ENCODE results near the gene TPCN1. TPM values are rescaled to one million over a fixed set of nuclear protein-coding genes. Genes with fewer than 3 reads are reported as not detected.
A peak's percentile ranks its signal among the peaks of the same experiment; 100 is the strongest.

TPCN1 gene
- total and polyA plus RNA-seq, 2 of the 13 experiments (the other 11 are each of a cell fraction or from before 2014, with no cell fraction given): 8.0 to 26.8 TPM

GRCh38 chr12:113271853-113272561, 50.7 kb downstream of the TPCN1 start (continued):
- no peak for TF ChIP-seq ZNF234 (CRISPR knock-in tag; conservative IDR thresholded peaks at IDR 0.05)
- no peak for TF ChIP-seq ZNF10 (CRISPR knock-in tag; IDR thresholded peaks at IDR 0.05; ENCODE audit: borderline replicate concordance, low read depth)
- TF ChIP-seq GRHL1 (CRISPR knock-in tag; conservative IDR thresholded peaks at IDR 0.05): no peak
- no peak for TF ChIP-seq GATAD1 (CRISPR knock-in tag; IDR thresholded peaks at IDR 0.05)
- TF ChIP-seq BORCS8-MEF2B (CRISPR knock-in tag; IDR thresholded peaks at IDR 0.05): no peak
- no peak for TF ChIP-seq HOMEZ (CRISPR knock-in tag; IDR thresholded peaks at IDR 0.05; ENCODE audit: low read depth)
- peak; percentile 89; the same call in 1 of the 2 replicates for TF ChIP-seq TFAP4 (IDR thresholded peaks at IDR 0.05; ENCODE audit: borderline replicate concordance, low read depth)
- no peak for TF ChIP-seq ZNF160 (CRISPR knock-in tag; IDR thresholded peaks at IDR 0.05)
- no peak for TF ChIP-seq SALL2 (CRISPR knock-in tag; IDR thresholded peaks at IDR 0.05)
- TF ChIP-seq TRIM24 (CRISPR knock-in tag; IDR thresholded peaks at IDR 0.05): no peak
- TF ChIP-seq MNT (IDR thresholded peaks at IDR 0.05): no peak
- TF ChIP-seq ZUFSP (CRISPR knock-in tag; IDR thresholded peaks at IDR 0.05; ENCODE audit: borderline replicate concordance): no peak
- no peak for TF ChIP-seq JUN (CRISPR knock-in tag; IDR thresholded peaks at IDR 0.05)
- peak; percentile 59 for TF ChIP-seq FOSL2 (CRISPR knock-in tag; IDR thresholded peaks at IDR 0.05)
- TF ChIP-seq ZSCAN20 (CRISPR knock-in tag; IDR thresholded peaks at IDR 0.05; ENCODE audit: borderline replicate concordance): no peak
- no peak for TF ChIP-seq MED13 (CRISPR knock-in tag; IDR thresholded peaks at IDR 0.05)
- TF ChIP-seq ZNF598 (CRISPR knock-in tag; IDR thresholded peaks at IDR 0.05; ENCODE audit: borderline replicate concordance): no peak
- TF ChIP-seq ZBTB43 (CRISPR knock-in tag; conservative IDR thresholded peaks at IDR 0.05): no peak
- TF ChIP-seq ARID3A (IDR thresholded peaks at IDR 0.05; ENCODE audit: low read depth, low read length): no peak
